GM18511 (cell line): ENCODE measurements around the gene ITGA3.
A peak's percentile ranks its signal among the peaks of the same experiment; 100 is the strongest.

ENCODE experiments used
- ATAC-seq: cut with Tn5 transposase; IDR thresholded peaks from one replicate; pipeline ENCODE4 v1.9.1; 2021; ENCODE audit warnings: mild to moderate bottlenecking, moderate library complexity; ENCODE audit not compliant: unreplicated experiment

Gene ITGA3

GRCh38 chr17:50090971-50091917 is 35.3 kb downstream of the ITGA3 start:
- ATAC-seq = no peak

GRCh38 chr17:50091918-50092285 is 36.0 kb downstream of the ITGA3 start:
- ATAC-seq = no peak

GRCh38 chr17:50093246-50093645 is 37.3 kb downstream of the ITGA3 start:
- no peak for ATAC-seq

GRCh38 chr17:50093807-50094206 is 37.9 kb downstream of the ITGA3 start:
- no peak for ATAC-seq

- ATAC-seq = peak; percentile 52
These were observed 38.4 kb downstream of the ITGA3 start for GRCh38 chr17:50094243-50094752.

GRCh38 chr17:50094753-50095619 is 39.1 kb downstream of the ITGA3 start, which contains the start of gene PDK2:
Gene PDK2, plus strand, starts transcription at chr17:50095351. Its CDS starts 85 bp downstream, at chr17:50095436.
- peak; percentile 93 for ATAC-seq

GRCh38 chr17:50095626-50096037 is 39.7 kb downstream of the ITGA3 start:
- ATAC-seq = no peak

GRCh38 chr17:50096092-50096491 is 40.2 kb downstream of the ITGA3 start:
- no peak for ATAC-seq

GRCh38 chr17:50096758-50097157 is 40.8 kb downstream of the ITGA3 start:
- no peak for ATAC-seq

- no peak for ATAC-seq
These were observed 41.5 kb downstream of the ITGA3 start for GRCh38 chr17:50097455-50097854.

- no peak for ATAC-seq
These were observed 42.0 kb downstream of the ITGA3 start for GRCh38 chr17:50097926-50098325.

GRCh38 chr17:50098583-50098982 is 42.7 kb downstream of the ITGA3 start:
- no peak for ATAC-seq

GRCh38 chr17:50099003-50099402 is 43.1 kb downstream of the ITGA3 start:
- ATAC-seq = no peak

- no peak for ATAC-seq
These were observed 44.6 kb downstream of the ITGA3 start for GRCh38 chr17:50100480-50100883.

GRCh38 chr17:50100921-50101345 is 45.0 kb downstream of the ITGA3 start:
- ATAC-seq = no peak

- ATAC-seq = no peak
These were observed 45.6 kb downstream of the ITGA3 start for GRCh38 chr17:50101346-50102163.

- no peak for ATAC-seq
These were observed 46.5 kb downstream of the ITGA3 start for GRCh38 chr17:50102164-50102991.

GRCh38 chr17:50103252-50103651 is 47.3 kb downstream of the ITGA3 start:
- ATAC-seq = no peak

- no peak for ATAC-seq
These were observed 48.0 kb downstream of the ITGA3 start for GRCh38 chr17:50103941-50104340.

- no peak for ATAC-seq
These were observed 49.9 kb downstream of the ITGA3 start for GRCh38 chr17:50105811-50106210.
